Right lobe of liver (tissue), 6 donors: Measurements from ENCODE around the gene EDEM3. TPM values are rescaled to one million over a fixed set of nuclear protein-coding genes. Genes with fewer than 3 reads are reported as not detected.
A peak's percentile ranks its signal among the peaks of the same experiment; 100 is the strongest.

ENCODE experiments used
- ATAC-seq, 4 donors: fragments of 200-7000 bp; cut with Tn5 transposase; one replicate each; pipeline ENCODE4 v1.9.1; 2020; ENCODE audit warnings: mild to moderate bottlenecking in 4 of 4, moderate library complexity in 4 of 4
- DNase-seq, 3 donors: peaks; one replicate each; pipeline ENCODE4 v3.0.0-alpha.2; 2020
- H3K27ac ChIP-seq, 3 donors: fragments of 200-600 bp; one replicate each; pipeline ENCODE4 v1.8.0; 2022
- H3K27me3 ChIP-seq, 2 donors: fragments of 200-600 bp; one replicate each; pipeline ENCODE4 v1.8.0; 2022
- H3K36me3 ChIP-seq, 4 donors: fragments of 200-600 bp; sonication (generic) in 1 of 4; one replicate each; pipeline versions ENCODE4 v1.5.1 to v1.8.0; 2017 to 2022; ENCODE audit warnings: control low read depth in 1 of 4
- H3K4me1 ChIP-seq, 4 donors: fragments of 200-600 bp; sonication (generic) in 1 of 4; one replicate each; pipeline versions ENCODE4 v1.5.1 to v1.8.0; 2017 to 2022; ENCODE audit warnings: control low read depth in 1 of 4
- H3K4me3 ChIP-seq, 3 donors: fragments of 200-600 bp; one replicate each; pipeline ENCODE4 v1.8.0; 2022
- H3K9me3 ChIP-seq, 4 donors: fragments of 200-600 bp; sonication (generic) in 1 of 4; one replicate each; pipeline versions ENCODE4 v1.5.1 to v1.8.0; 2017 to 2022; ENCODE audit warnings: control low read depth in 1 of 4
- CTCF ChIP-seq, 4 donors: fragments of 200-600 bp in 3 of 4; fragments of 450-650 bp in 1 of 4; IDR thresholded peaks; one replicate each; pipeline versions ENCODE4 v1.5.1 to v1.8.0; 2016 to 2022; ENCODE audit warnings: antibody characterized with exemption in 4 of 4, mild to moderate bottlenecking in 2 of 4
- POLR2A ChIP-seq: fragments of 450-650 bp; IDR thresholded peaks from one replicate; pipeline ENCODE4 v1.6.1; 2017; ENCODE audit warnings: antibody characterized with exemption, mild to moderate bottlenecking
- WGBS: methylation state at CpG from one replicate; pipeline ENCODE4 v1.1.6; 2018; ENCODE audit warnings: low coverage, low lambda C conversion rate; ENCODE audit not compliant: insufficient coverage; ENCODE audit errors: missing lambda C conversion rate; 5-methylcytosine and 5-hydroxymethylcytosine counted together
- intact Hi-C, 2 donors: fragments of 100-400 bp; cut with DNase I; formaldehyde crosslinking; loops; one replicate each; pipeline versions ENCODE4 v1.11.2 to v1.14.1; 2022
- total RNA-seq, 6 experiments: library from RNA; depleted of rRNA in 2 of 6; stranded (reverse); fragments of >200 nt in 2 of 6; fragmentation: NEBNext Ultra II Directional in 3 of 6; extraction: Animal tissue kit (Norgen Biotek cat#: 25700) in 3 of 6; gene quantifications; one replicate each; pipeline versions ENCODE4 v1.1.0 to v1.2.4, GENCODE V29; 2016 to 2023
- donor health status: DM: no; HTN: yes; CAD: no.
- donor health status: DM: no; HTN: no; CAD: no.
- donor health status: DM: no; HTN: no; CAD: no.
- donor health status: DM: no; HTN: yes; CAD: no.
- donor health status: DM: no; HTN: yes; CAD: no.

Gene EDEM3
- total RNA-seq, 6 experiments from 2014 or later = 18.5 to 36.4 (median 31.0) TPM

GRCh38 chr1:184665360-184665759 lies 89.3 kb downstream of the EDEM3 start:
- DNase-seq (no peak), ATAC-seq (no peak)
- intact Hi-C loops = no loop called here
- Histone ChIP-seq H3K4me1 (peaks cover 0 to 10% (median 0%) of the 10 kb centered on the region in 4 donors), H3K27ac (no peak overlapping the region), H3K36me3 (no peaks in the 10 kb centered on the region), H3K4me3 (no peak overlapping the region), H3K9me3 (no peaks in the 10 kb centered on the region), H3K27me3 (no peaks in the 10 kb centered on the region)
- WGBS = 88% methylated on average over 5 of the region's 6 CpGs
- no peak for TF ChIP-seq CTCF (IDR thresholded peaks at IDR 0.05)
- no peak for TF ChIP-seq POLR2A

- H3K4me1 ChIP-seq = peaks cover 0 to 10% (median 0%) of the 10 kb centered on the region in 4 donors
- 82% methylated on average over 13 of the region's 15 CpGs for WGBS
- H3K27me3 ChIP-seq = no peaks in the 10 kb centered on the region
- intact Hi-C loops = no loop called here
- no peak overlapping the region for H3K27ac ChIP-seq
- ATAC-seq (no peak), DNase-seq (no peak)
- H3K4me3 ChIP-seq = peak overlapping the region in 1 of 3 donors; percentile 60
- no peaks in the 10 kb centered on the region for H3K9me3 ChIP-seq
- no peak for TF ChIP-seq CTCF (IDR thresholded peaks at IDR 0.05)
- no peak for TF ChIP-seq POLR2A
- no peaks in the 10 kb centered on the region for H3K36me3 ChIP-seq
Measured at GRCh38 chr1:184664661-184665060, 90.0 kb downstream of the EDEM3 start.

- DNase-seq = peak; percentile 83 to 84 (median 83)
Measured at GRCh38 chr1:184664042-184664660, 90.5 kb downstream of the EDEM3 start.

GRCh38 chr1:184661801-184662200 lies 92.9 kb downstream of the EDEM3 start:
- ATAC-seq = no peak
- intact Hi-C loops = no loop called here

More at GRCh38 chr1:184664042-184664660, 90.5 kb downstream of the EDEM3 start:
- H3K4me3 ChIP-seq = peak overlapping the region; percentile 41 to 60 (median 45)
- intact Hi-C loops = no loop called here
- peaks cover 0 to 10% (median 0%) of the 10 kb centered on the region in 4 donors for H3K4me1 ChIP-seq
- WGBS = 56% methylated on average over 3 of the region's 40 CpGs
- H3K36me3 ChIP-seq = no peaks in the 10 kb centered on the region
- TF ChIP-seq POLR2A = no peak
- TF ChIP-seq CTCF (IDR thresholded peaks at IDR 0.05) = peak; percentile 93 to 95 (median 94)
- H3K27ac ChIP-seq = no peak overlapping the region
- H3K9me3 ChIP-seq = no peaks in the 10 kb centered on the region
- ATAC-seq = peak; percentile 97 to 99 (median 98)
- H3K27me3 ChIP-seq = no peaks in the 10 kb centered on the region

More at GRCh38 chr1:184661801-184662200, 92.9 kb downstream of the EDEM3 start:
- Histone ChIP-seq H3K4me1 (peaks cover 0 to 10% (median 0%) of the 10 kb centered on the region in 4 donors), H3K27ac (no peak overlapping the region), H3K4me3 (no peak overlapping the region), H3K36me3 (no peaks in the 10 kb centered on the region), H3K9me3 (no peaks in the 10 kb centered on the region), H3K27me3 (no peaks in the 10 kb centered on the region)
- TF ChIP-seq CTCF (IDR thresholded peaks at IDR 0.05) (no peak), POLR2A (no peak)
- no peak for DNase-seq
- 0% methylated on average over 1 of the region's 1 CpG for WGBS
